Measurements from ENCODE around the gene ABTB1.

DNA sequence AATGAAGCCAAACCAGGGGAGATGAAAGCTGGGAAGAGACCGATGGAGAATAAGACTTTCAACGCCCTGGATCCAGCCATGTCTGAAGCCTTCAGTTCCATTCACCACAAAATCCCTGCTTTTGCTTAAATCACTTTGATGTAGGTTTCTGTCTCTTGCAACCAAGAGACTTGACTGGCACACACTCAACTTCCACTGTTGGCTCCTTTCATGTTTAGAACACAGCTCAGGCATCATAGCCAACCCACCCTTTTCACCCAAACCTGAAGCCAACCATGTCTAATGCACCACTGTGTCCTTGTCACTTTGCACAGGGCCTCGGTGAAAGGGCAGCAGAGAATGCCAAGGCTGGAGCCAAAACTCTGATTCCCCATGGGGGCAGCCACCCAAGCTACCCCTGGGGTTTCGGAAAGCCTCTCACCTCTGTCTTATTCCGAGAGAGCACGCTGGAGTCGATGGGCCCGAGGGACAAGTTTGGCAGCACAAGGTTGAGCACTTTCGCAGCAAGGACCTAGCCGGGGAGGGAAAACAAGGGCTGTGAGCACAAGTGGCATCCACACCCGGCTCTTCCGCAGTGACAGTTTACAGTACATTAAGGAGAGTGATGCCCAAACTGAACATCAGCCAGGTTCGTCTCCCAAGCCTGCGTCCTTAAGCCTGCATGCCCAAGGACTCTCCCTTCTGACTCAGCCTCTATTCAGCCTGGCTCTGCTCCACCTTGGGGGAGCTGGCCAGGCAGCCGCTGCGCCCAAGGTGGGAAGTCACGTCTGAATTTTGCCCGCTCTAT is 37.6 kb downstream of the ABTB1 start:
- TF ChIP-seq MAX (IDR thresholded peaks at IDR 0.05) (no peak), RAD21 (IDR thresholded peaks at IDR 0.05; ENCODE audit: low read depth) (no peak), NFIC (IDR thresholded peaks at IDR 0.05) (no peak), TAF1 (IDR thresholded peaks at IDR 0.05; ENCODE audit: low read depth) (no peak), EP300 (IDR thresholded peaks at IDR 0.05; ENCODE audit: borderline replicate concordance) (no peak), YY1 (IDR thresholded peaks at IDR 0.05; ENCODE audit: low read depth) (no peak), CREB1 (IDR thresholded peaks at IDR 0.05; ENCODE audit: low read depth) (no peak), EGR1 (IDR thresholded peaks at IDR 0.05) (no peak), TEAD4 (IDR thresholded peaks at IDR 0.05) (no peak), CEBPB (IDR thresholded peaks at IDR 0.05) (no peak), ZBTB7A (IDR thresholded peaks at IDR 0.05; ENCODE audit: low read depth) (no peak), TCF12 (IDR thresholded peaks at IDR 0.05; ENCODE audit: low read depth) (no peak)
- TF ChIP-seq, protein P1, sequence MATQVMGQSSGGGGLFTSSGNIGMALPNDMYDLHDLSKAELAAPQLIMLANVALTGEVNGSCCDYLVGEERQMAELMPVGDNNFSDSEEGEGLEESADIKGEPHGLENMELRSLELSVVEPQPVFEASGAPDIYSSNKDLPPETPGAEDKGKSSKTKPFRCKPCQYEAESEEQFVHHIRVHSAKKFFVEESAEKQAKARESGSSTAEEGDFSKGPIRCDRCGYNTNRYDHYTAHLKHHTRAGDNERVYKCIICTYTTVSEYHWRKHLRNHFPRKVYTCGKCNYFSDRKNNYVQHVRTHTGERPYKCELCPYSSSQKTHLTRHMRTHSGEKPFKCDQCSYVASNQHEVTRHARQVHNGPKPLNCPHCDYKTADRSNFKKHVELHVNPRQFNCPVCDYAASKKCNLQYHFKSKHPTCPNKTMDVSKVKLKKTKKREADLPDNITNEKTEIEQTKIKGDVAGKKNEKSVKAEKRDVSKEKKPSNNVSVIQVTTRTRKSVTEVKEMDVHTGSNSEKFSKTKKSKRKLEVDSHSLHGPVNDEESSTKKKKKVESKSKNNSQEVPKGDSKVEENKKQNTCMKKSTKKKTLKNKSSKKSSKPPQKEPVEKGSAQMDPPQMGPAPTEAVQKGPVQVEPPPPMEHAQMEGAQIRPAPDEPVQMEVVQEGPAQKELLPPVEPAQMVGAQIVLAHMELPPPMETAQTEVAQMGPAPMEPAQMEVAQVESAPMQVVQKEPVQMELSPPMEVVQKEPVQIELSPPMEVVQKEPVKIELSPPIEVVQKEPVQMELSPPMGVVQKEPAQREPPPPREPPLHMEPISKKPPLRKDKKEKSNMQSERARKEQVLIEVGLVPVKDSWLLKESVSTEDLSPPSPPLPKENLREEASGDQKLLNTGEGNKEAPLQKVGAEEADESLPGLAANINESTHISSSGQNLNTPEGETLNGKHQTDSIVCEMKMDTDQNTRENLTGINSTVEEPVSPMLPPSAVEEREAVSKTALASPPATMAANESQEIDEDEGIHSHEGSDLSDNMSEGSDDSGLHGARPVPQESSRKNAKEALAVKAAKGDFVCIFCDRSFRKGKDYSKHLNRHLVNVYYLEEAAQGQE (IDR thresholded peaks at IDR 0.05; ENCODE audit: low read depth): no peak
